OCI-LY3 (cell line): Measurements from ENCODE around the gene P2RX7.

Experiments used
- CTCF ChIP-seq: fragments of 200-600, 300-600 bp; sonication (generic); IDR thresholded peaks from 2 replicates; pipeline ENCODE4 v1.5.1; 2014; ENCODE audit warnings: antibody characterized with exemption, low read length, low read depth
- EZH2phosphoT487 ChIP-seq: fragments of 200-600 bp; shearing (Covaris generic); IDR thresholded peaks from 2 replicates; pipeline ENCODE4 v1.6.1; 2018; ENCODE audit warnings: antibody characterized with exemption, mixed run types, low read depth

DNA sequence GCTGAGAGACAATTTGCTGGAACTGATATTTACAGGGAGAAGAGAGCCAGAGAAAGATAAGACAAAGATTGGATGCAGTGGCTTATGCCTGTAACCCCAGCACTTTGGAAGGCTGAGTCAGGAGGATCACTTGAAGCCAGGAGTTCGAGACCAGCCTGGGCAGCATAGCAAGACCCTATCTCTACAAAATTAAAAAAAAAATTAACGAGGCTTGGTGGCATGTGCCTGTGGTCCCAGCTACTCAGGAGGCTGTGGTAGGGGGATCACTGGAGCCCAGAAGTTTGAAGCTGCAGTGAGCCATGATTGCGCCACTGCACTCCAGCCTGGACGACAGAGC, 2.9 kb upstream of the P2RX7 start:
- TF ChIP-seq CTCF (no peak), EZH2phosphoT487 (no peak)
